Activated T-cell treated with anti-CD3 and anti-CD28 coated beads, Interleukin-2, amount 50 U/mL, for 1 hour (primary cell): ENCODE data around the gene CDK14.

Source experiments
- DNase-seq: peaks from one replicate; pipeline ENCODE4 v3.0.0-alpha.2; 2020

Gene CDK14

GRCh38 chr7:90595801-90596670, at the start of gene CDK14:
Gene CDK14 (plus strand): TSS chr7:90596321. CDS start chr7:90596628, 307 bp downstream.
- DNase-seq, result no peak

- no peak for DNase-seq
Observed at GRCh38 chr7:90551036-90551435, 45.1 kb upstream of the CDK14 start.

GRCh38 chr7:90552521-90552920, 43.6 kb upstream of the CDK14 start:
- DNase-seq, result no peak

GRCh38 chr7:90560730-90561129, 35.4 kb upstream of the CDK14 start:
- DNase-seq, result no peak

GRCh38 chr7:90563286-90563685, 32.8 kb upstream of the CDK14 start:
- DNase-seq, result no peak

GRCh38 chr7:90564455-90564854, 31.7 kb upstream of the CDK14 start:
- no peak for DNase-seq

GRCh38 chr7:90568213-90568612, 27.9 kb upstream of the CDK14 start:
- DNase-seq, result no peak

GRCh38 chr7:90569368-90569767, 26.8 kb upstream of the CDK14 start:
- no peak for DNase-seq

- DNase-seq, result no peak
Observed at GRCh38 chr7:90570373-90570959, 25.7 kb upstream of the CDK14 start.

- no peak for DNase-seq
Observed at GRCh38 chr7:90574146-90574819, 21.8 kb upstream of the CDK14 start.

GRCh38 chr7:90574820-90575187, 21.3 kb upstream of the CDK14 start:
- no peak for DNase-seq

GRCh38 chr7:90579181-90579688, 16.9 kb upstream of the CDK14 start:
- no peak for DNase-seq

- no peak for DNase-seq
Observed at GRCh38 chr7:90580051-90580450, 16.1 kb upstream of the CDK14 start.

GRCh38 chr7:90582164-90582563, 14.0 kb upstream of the CDK14 start:
- no peak for DNase-seq

GRCh38 chr7:90584378-90584777, 11.7 kb upstream of the CDK14 start:
- DNase-seq, result no peak

- no peak for DNase-seq
Observed at GRCh38 chr7:90586091-90586490, 10.0 kb upstream of the CDK14 start.

GRCh38 chr7:90587766-90588165, 8.4 kb upstream of the CDK14 start:
- DNase-seq, result no peak

- DNase-seq, result no peak
Observed at GRCh38 chr7:90592033-90592432, 4.1 kb upstream of the CDK14 start.

GRCh38 chr7:90593205-90593604, 2.9 kb upstream of the CDK14 start:
- no peak for DNase-seq

- DNase-seq, result no peak
Observed at GRCh38 chr7:90594751-90595317, 1.3 kb upstream of the CDK14 start.

- DNase-seq, result no peak
Observed at GRCh38 chr7:90595342-90595800, 750 bp upstream of the CDK14 start.

GRCh38 chr7:90596671-90597562, 796 bp downstream of the CDK14 start:
- DNase-seq, result no peak
